C4-2B (cell line): ENCODE measurements around the gene CYTH4.

Experiments
- ZFX ChIP-seq: fragments of 450-650 bp; IDR thresholded peaks from 2 replicates; pipeline ENCODE4 v1.6.1; 2017
- TF ChIP-seq, protein P1 (sequence below): fragments of 450-650 bp; conservative IDR thresholded peaks from 2 replicates; pipeline ENCODE4 v1.5.1; 2017; ENCODE audit warnings: mild to moderate bottlenecking

DNA sequence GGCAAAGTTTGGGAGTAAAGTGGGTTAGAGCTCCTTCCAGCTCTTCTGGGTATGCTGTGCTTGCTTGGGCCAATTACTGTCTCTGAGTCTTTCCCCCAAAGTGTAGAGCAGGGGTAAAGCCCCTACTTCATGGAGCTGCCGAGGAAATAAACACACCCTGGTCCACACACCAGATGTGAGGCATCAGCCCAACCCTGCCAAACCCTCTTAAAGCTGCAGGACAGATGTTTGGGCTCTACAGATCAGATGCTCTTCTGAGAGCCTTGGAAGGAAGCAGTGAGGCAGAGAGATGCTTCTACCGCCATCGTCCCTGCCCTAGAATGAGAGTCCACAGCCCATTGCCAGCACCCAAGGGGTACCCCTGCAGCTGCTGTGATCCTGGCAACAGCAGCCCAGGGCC lies 80.3 kb downstream of the CYTH4 start:
- TF ChIP-seq, protein P1, sequence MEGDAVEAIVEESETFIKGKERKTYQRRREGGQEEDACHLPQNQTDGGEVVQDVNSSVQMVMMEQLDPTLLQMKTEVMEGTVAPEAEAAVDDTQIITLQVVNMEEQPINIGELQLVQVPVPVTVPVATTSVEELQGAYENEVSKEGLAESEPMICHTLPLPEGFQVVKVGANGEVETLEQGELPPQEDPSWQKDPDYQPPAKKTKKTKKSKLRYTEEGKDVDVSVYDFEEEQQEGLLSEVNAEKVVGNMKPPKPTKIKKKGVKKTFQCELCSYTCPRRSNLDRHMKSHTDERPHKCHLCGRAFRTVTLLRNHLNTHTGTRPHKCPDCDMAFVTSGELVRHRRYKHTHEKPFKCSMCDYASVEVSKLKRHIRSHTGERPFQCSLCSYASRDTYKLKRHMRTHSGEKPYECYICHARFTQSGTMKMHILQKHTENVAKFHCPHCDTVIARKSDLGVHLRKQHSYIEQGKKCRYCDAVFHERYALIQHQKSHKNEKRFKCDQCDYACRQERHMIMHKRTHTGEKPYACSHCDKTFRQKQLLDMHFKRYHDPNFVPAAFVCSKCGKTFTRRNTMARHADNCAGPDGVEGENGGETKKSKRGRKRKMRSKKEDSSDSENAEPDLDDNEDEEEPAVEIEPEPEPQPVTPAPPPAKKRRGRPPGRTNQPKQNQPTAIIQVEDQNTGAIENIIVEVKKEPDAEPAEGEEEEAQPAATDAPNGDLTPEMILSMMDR, result no peak
- TF ChIP-seq ZFX, result no peak
